Stomach (tissue), 4 donors: ENCODE results near the gene CELA3A.

ENCODE experiments used
- CTCF ChIP-seq, 7 experiments: fragments of 450-650 bp in 4 of 7; fragments of 200-600 bp in 3 of 7; sonication (generic) in 3 of 7; IDR thresholded peaks; one replicate each; pipeline ENCODE4 v1.5.1; 2016 to 2019; ENCODE audit warnings: antibody characterized with exemption in 7 of 7, control low read depth in 2 of 7, mild to moderate bottlenecking in 1 of 7
- POLR2A ChIP-seq, 4 donors: fragments of 450-650 bp; IDR thresholded peaks; one replicate each; pipeline ENCODE4 v1.6.1; 2016; ENCODE audit warnings: antibody characterized with exemption in 4 of 4, control low read depth in 2 of 4, mild to moderate bottlenecking in 1 of 4, moderate library complexity in 1 of 4
- POLR2AphosphoS5 ChIP-seq, 3 donors: sonication (generic); formaldehyde crosslinking; IDR thresholded peaks; one replicate each; pipeline ENCODE4 v1.6.1; 2016; ENCODE audit warnings: antibody characterized with exemption in 3 of 3

- TF ChIP-seq CTCF (IDR thresholded peaks at IDR 0.05) = no peak
- TF ChIP-seq POLR2AphosphoS5 (IDR thresholded peaks at IDR 0.05) = no peak
- no peak for TF ChIP-seq POLR2A (IDR thresholded peaks at IDR 0.05)
These were observed 46.4 kb upstream of the CELA3A start for GRCh38 chr1:21955058-21955457.
